ENCODE results near the gene MZT1.

Gene MZT1

DNA sequence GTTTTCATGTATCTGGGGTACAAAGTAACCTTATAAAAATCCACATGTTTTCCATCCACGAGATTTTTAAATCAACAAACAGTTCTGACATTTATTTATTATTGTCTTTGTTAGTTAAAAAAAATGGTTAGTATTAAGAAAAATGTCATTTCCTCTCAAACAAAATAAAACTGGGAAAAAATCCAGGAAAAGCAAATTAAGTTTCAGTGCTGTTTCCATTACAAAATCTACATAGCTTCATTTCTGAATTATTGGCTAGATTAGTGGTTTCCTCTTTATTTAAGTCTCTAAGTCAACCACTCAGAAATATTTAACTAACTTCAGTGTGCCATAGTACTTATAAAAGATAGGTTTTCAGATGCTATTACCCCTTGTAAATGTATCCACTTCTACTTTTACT, 49.1 kb downstream of the MZT1 start:
- DNase-seq, result no peak

GRCh38 chr13:72677431-72677830, 50.0 kb downstream of the MZT1 start:
- DNase-seq, result no peak

DNA sequence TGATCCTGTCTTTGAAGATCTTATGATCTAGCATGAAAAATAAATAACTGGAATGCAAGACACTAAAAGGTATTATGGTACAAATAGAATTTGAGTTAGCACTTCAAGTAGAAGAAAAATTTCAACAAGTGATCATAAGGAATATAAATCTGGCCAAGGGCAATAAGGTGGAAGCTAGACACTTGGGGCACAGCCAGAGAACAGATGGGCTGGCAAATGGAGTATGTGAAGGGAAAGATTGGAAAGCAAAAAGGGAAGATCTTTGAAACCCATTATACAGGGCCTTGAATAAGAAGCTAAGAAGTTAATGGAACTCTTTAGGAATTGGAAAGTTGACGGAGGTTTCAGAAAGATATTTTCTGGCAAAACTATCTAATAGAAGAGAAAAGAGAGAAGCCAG, 61.0 kb downstream of the MZT1 start:
- DNase-seq, result no peak

DNA sequence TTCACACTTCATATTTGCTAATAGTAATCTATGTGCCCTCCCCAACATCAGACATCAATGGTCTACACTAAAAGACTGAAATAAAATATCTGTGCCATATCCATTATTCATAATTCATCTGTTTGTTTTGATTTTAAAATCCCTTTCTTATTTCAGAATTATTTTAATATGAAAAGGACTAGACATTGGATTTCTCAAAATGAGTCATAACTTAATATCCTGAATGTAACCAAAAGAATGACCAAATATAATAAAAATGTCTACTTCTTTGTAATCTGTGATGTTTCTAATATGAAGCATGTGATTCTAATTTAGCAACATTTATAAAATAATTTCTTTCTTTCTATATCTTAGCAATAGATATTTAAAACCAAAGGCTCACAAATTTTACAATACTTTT, 64.9 kb downstream of the MZT1 start:
- no peak for DNase-seq
